Activated CD8-positive, alpha-beta memory T cell treated with anti-CD3 and anti-CD28 coated beads for 36 hours (primary cell): Measurements from ENCODE around the gene DOCK2. TPM values are rescaled to one million over a fixed set of nuclear protein-coding genes. Genes with fewer than 3 reads are reported as not detected.
"Not testable (repeated sequence)": the region's sequence is repeated elsewhere in the genome, so short reads cannot be mapped to it uniquely, and the experiment has no call there.

Source experiments
- CTCF ChIA-PET: fragments of 350-600 bp; sonication (Branson Sonifier 250); formaldehyde crosslinking; loops from one replicate; lab custom pipeline; 2021; ENCODE audit warnings: antibody characterized with exemption; lab: Charles Lee
- POLR2A ChIA-PET: fragments of 350-600 bp; sonication (Branson Sonifier 250); formaldehyde crosslinking; loops from one replicate; lab custom pipeline; 2021; ENCODE audit warnings: antibody characterized with exemption; lab: Charles Lee
- total RNA-seq, 2 experiments: library from RNA; stranded (reverse); gene quantifications; one replicate each; pipeline ENCODE4 v1.2.3, GENCODE V29; 2021

DOCK2 gene
- total RNA-seq, 2 experiments from 2014 or later: 168 to 174 TPM

DNA sequence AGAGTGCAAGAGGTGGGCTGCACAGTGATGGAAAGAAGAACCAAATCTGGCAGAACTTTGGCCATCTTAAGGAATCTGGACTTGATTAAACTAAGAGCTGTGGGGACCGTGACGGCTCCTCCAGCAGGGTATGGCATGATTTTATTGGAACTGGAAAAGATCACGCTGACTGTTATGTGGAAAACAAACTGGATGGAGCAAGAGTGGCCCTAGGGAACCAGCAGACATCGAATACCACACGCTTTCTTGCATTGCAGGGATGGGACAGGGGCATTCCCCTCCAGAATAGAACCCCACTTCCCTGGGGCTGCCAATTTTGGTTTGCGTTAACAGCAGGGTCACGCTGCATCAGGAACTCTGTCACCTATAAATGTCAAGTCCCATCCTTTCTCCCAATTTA lies 304.5 kb downstream of the DOCK2 start:
- ChIA-PET CTCF (no interaction called here), POLR2A (no interaction called here)

DNA sequence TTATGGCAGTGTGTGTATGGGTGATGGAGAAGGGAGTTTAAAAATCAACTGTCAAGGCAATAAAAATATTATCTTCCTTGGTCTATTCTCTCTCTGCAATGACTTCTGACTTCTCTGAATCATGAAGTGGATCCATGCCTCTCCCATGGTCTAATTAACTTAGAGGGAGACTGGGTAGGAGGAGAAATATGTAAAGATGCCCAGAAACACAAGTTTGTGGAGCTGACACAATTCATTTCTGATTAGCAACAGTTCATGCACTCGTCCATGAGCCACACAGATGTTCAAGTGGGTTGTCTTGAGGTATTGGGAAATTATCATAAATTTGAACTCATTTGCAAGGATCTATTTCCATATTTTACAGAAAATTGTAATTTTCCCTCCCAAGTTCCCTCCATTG lies 305.1 kb downstream of the DOCK2 start:
- POLR2A ChIA-PET: no interaction called here
- CTCF ChIA-PET: no interaction called here

DNA sequence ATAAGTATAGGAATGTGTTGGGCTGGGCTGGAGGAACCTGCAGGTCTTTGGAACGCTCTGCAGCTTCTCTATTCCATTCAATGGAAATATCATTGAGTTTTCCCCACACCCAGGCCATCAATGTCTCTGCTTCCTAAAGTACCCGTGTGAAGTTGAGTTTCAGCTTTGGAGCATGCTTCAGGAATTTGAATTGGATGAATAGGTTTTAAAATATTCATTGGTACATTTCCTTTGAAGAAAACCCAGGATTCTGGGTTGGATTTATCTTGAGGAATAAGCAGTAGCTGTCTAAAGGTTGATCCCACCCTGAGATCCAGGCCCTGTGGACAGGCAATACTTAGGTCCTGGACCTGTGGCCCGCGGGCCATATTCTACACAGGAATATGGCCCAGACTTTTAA lies 306.0 kb downstream of the DOCK2 start:
- CTCF ChIA-PET: no interaction called here
- POLR2A ChIA-PET: no interaction called here

DNA sequence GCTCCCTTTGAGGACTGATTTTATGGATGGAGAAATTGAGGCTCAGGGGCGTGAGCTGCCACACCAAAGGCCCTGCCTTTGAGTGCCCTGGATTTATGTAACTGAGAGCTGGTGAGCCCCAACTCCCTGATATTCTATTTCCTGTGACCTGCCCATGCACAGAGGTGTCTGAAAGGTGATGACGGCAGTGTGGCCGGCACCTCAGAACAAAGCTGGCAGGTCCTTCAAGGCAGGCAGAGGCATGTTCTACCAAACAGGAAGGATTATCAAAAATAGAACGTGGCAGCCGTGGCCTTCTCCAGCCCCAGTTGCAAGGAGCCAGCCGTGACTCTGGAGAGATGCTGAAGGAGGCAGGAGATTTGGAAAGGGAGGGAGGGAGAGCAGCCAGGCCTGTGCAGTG lies 307.0 kb downstream of the DOCK2 start:
- ChIA-PET CTCF (no interaction called here), POLR2A (no interaction called here)

DNA sequence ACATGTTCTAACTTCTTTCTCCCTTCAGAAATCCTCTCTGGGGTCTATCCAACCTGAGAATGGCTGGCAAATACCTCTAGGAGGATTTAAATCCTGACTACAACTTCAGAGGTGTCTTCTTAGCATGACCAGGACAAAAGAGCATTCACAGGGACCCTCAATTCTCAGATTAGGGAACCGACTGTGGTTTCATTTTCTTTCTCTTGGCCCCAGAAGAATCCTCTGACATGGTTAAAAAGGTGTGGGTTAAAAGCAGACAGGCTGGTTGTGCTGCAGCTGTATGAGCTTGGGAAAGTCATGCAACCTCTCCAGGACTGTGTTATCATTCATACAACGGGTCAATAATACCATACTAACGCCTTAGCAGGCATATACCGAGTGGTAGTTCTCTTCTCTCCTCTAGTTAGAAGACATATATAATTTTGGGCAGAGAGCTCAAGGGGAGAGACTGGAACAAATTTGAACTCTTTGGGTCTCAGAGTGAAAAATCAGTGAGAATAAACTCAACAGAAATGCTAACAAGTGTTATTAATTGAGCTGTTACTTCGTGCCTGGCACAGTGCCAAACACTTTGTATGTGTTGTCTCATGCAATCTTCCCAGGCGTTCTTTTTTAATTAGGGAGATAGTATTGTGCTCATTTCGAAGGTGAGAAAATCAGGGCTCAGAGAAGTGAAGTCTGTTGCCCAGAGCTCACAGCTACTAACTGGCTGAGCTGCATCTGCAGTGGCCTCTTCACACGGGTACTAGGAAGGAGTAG lies 308.0 kb downstream of the DOCK2 start:
- ChIA-PET CTCF (no interaction called here), POLR2A (no interaction called here)

DNA sequence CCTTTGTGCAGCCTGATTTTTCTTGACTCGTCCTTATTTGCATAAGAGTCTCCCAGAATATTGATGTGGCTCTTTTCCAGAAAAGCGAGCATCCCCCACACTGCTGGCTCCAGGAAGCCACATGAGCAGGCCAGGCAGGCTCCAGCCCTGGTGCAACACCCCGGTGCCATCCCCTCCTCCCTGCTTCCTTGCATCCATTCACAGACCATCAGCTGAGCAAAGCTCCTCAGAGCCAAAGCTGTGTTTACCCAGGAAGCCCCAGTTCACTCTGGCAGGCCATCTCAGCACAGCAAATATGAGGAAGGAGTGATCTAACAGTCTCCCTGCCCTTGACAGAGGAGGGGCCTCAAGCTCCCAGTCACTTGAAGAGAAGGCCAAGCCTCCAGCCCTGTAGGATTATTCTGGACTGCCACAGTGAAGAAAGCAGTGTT lies 308.8 kb downstream of the DOCK2 start:
- POLR2A ChIA-PET: no interaction called here

DNA sequence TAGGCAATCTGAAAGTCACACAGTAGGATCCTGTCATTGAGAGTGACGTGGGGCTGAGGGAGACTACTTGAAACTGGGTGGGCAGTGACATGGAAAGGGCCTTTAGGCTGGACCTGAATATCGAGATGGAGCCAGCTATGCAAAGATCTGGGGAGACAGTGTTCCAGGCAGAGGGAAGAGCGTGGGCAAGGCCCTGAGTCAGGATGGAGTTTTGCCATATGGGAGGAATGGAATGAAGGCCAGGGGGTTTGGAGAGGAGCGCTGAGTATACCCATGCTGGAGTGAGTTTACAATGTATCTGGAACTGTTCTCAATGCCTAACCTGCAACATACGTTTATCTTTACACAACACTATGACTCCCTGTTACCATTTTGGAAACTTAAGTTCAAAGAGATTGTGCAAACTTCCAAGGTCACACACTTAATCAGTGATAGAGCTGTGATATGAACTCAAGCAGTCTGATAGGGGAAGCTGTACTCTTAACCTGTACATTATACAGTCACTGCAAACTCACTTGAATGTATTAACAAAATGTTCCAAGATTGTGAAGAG lies 309.7 kb downstream of the DOCK2 start:
- CTCF ChIA-PET: no interaction called here
- POLR2A ChIA-PET: no interaction called here

More for the DNA sequence above, 308.8 kb downstream of the DOCK2 start:
- CTCF ChIA-PET: no interaction called here

DNA sequence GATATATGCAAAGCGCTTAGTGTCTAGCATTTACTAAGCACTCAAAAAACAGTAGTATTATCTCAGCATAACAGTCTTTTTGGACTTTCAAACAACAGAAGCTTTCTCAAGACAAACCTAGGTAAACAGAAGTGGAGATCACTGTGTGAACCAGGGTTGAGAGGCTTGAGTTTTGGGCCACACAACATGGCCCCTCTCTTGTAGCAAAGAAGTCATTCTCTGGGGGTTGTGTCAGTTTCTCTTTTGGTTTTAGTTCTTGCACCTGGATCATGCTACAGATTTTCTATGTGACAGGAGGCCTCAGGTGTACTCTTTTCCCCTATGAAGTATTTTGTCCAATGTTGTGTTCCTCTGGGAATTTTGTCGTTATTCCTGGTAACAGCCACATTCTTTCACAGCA lies 313.3 kb downstream of the DOCK2 start:
- ChIA-PET CTCF (no interaction called here), POLR2A (no interaction called here)

DNA sequence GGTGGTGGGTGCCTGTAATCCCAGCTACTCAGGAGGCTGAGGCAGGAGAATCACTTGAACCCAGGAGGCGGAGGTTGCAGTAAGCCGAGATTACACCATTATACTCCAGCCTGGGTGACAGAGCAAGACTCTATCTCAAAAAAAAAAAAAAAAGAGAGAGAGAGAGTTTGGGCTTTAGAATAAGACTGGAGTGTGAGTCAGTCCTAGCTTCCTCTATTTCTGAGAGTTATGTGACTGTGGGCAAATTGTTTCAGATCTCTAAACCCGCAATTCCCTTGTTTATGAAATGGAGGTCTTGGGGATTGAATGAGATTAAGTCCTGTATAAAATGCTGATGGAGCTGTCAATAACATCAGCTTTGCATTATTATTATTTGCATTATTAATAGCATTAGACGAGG lies 316.1 kb downstream of the DOCK2 start:
- CTCF ChIA-PET, POLR2A ChIA-PET: not testable (repeated sequence)

DNA sequence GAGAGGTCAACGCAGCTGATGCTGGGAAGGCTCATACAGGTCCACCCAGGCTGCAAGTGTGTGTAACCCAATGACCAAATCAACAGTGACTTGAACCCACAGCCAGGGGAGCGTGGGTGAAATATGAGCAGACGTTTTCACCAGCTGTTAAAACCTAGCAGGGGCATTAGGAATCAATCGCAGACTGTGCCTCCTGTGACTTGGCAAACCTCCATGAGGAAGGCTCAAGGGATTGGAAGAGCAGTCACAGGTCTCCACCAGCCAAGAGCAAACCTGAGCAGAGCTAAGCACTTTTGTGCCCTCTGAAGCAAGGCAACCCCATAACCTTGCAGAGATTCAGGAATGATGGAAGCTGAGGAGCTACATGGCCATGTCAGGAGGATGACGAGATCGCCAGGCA lies 317.7 kb downstream of the DOCK2 start:
- ChIA-PET CTCF (no interaction called here), POLR2A (no interaction called here)

DNA sequence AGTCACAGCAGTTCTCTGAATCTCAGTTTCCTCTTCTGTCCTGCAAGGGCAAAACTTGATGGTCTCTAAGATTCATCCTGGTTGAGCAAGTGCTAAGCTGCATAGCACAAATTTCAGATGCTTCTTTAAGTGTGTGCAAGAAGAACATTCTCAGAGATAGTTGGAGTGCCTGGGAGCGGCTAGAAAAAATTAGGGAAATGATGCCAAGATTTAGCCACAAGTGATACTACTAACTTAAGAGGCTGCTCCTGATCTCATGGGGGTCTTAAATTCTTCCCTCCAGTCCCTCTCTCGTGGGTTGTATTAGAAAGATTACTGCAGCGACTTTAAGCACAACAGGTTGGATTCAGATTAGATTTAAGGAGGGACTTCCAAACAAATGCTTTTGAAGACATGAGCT lies 319.1 kb downstream of the DOCK2 start:
- ChIA-PET CTCF (no interaction called here), POLR2A (no interaction called here)

DNA sequence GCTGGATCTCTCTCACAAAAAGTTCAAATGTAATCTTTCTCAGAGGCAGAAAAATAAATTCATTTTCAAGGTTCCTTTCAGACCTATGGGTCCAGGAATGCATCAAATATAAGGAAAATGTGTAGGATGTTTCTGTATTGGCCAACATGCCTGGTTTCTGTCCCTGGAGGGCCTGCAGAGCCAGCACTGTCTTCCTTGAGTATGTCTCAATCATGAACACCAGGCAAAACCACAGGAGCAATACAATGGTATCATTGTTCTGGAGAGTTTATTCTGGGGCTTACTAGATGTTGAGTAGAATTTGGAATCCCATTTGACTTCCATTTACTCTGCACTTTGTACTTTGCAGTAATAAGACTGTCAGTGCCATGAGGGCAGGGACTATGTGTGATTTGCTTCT lies 319.7 kb downstream of the DOCK2 start:
- CTCF ChIA-PET: no interaction called here
- POLR2A ChIA-PET: no interaction called here

DNA sequence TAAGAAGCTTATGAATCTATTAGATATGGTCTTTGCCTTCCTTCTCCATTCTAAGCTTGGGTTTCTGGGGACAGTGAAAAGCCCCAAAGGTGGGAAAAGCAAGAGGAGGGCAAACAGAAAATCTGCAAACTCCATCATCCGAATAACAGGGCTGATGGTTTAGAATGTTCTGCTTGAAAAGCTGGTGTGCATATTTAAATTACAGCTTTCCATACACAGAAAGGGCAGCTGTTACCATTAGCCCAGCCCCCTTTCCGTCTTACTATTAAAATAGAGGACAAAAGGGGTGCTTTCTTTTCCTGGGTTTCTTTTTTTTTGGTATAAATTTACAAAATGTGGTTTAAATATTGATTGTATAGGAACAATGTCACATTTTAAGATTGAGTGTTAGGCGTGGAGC lies 321.2 kb downstream of the DOCK2 start:
- POLR2A ChIA-PET: no interaction called here
- CTCF ChIA-PET: no interaction called here

DNA sequence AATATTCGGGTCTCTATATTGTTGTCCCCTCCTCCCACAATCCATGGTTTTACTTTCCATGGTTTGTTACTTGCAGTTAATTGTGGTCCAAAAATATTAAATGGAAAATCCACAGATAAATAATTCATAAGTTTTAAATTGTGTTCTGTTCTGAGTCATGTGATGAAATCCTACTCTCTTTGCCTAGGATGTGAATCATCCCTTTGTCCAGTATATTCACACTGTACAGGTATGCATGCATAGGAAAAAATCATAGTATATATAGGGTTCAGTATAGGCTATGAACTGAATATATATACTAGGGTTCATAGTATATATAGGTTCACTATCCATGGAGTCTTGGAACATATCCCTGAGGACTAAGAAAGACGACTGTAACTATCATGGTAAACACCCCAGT lies 323.6 kb downstream of the DOCK2 start:
- ChIA-PET POLR2A (no interaction called here), CTCF (no interaction called here)

DNA sequence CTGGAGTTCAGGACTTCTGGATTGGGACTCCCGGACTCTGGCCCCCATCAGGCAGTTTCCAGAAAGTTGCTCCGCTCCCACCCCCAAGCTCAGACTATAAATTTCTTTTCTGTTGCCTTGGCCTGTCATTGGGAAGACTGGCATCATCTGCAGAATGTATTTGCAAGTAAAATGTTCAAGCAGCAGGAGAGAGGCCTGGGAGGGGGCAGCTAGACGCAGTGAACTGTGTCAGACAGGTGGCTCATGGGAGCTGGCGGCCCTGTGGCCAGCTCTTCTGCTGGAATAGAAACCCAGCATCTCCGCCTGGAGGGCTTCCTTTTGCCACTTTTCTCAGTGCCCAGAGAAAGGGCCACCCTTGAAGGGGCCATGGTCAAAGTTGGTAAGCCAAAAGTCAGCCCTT lies 327.2 kb downstream of the DOCK2 start:
- POLR2A ChIA-PET: no interaction called here
- CTCF ChIA-PET: no interaction called here

DNA sequence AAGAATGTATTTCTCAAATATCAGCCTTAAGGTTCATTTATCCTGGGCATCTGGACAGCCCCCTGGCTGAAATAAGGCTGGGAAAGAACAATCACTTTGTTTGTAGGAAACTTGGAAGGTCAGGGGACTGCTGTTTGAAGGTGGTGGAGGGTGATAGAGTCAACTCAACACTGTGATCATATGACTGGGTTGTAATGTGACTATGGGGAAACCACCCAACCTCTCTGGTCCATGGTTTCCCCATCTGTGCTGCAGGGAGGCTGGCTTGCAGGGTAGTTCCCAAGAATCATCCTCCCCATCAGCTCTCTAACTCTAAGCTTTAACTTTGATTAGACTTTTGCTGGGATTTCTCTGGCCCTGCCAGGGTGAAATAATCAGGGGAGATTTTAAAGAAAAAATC lies 333.3 kb downstream of the DOCK2 start:
- CTCF ChIA-PET: no interaction called here
- POLR2A ChIA-PET: no interaction called here

DNA sequence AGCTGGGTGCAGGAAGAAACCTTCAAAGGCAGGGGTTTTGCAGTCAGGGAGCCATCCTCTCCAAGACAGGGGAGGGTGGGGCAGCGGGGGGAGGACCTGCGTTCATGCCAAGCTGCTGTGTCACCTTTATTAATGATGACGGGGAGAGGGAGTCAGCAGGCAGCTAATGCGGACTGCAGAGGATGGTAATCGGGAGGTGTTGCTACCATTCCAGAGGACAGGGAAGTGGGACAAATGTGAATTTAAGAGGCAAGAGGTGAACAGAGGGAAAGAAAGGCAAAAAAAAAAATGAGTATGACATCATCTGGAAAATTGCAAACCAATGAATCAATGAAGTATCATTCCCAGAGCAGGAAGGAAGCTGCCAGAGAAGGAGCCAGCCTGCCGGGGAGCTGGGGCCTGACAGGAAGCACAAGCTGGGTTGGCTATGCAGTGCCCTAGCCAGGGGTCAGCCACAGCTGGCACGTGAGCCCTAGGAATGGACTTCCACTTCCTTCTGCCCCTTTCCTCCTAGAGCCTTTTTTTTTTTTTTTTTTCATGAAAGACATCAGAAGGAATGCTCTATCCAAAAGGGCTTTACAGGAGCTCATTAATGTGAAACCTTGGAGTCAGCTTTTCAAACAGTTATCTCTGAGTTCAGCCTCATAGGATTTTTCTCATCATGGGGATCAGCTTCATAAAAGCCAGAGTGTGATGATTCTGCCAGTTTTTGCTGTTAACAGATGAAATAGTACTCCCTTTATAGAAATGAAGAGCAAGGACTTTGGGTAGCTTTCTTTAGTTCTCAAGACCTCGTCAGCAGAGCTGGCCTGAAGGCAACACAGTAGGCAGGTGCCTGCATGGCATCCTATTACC lies 334.1 kb downstream of the DOCK2 start:
- ChIA-PET POLR2A (no interaction called here), CTCF (interaction anchor here (0.7 kb wide), 2 partner anchors 340 to 659 kb away, joined by 3 read pairs; no protein-coding TSS in a partner anchor)

DNA sequence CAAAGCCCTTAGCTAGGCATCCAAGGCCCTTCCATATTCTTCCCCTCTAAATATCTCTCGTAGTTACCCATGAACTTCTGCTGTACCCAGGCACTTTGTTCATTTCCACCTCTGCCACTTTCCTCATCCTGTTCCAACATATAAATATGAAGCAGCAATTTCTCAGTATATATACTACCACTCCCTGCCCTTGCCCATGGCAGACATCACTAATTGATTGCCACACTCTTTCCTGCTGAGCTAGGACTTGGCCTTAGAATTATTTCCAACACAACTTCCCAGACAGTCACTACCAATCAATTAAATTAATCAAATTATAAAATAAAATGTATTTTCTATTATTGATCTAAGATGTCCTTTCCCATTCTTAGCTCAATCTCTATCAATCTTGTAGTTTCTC lies 334.7 kb downstream of the DOCK2 start:
- ChIA-PET CTCF (interaction anchor here (0.7 kb wide), 1 partner anchor 339 kb away, joined by 3 read pairs; no protein-coding TSS in a partner anchor), POLR2A (no interaction called here)

DNA sequence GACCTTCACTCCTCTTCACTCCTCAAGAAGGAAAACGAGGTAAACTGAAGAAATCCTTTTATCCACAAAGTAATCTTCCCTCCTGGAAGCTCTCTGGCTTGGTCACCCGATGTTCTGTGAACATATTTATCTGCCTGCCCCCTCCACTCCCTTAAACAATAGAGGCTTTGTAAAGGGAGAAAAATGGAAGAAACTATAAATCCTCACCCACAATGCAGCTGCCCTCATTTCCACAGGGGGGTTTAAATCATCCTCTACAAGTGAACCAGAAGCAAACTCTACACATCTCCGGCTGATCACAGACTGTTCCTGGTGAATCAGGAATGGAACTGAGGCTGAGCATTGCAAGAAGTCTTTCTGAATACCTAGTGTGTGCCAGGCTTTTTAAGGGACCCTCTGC lies 336.0 kb downstream of the DOCK2 start:
- ChIA-PET POLR2A (no interaction called here), CTCF (no interaction called here)

DNA sequence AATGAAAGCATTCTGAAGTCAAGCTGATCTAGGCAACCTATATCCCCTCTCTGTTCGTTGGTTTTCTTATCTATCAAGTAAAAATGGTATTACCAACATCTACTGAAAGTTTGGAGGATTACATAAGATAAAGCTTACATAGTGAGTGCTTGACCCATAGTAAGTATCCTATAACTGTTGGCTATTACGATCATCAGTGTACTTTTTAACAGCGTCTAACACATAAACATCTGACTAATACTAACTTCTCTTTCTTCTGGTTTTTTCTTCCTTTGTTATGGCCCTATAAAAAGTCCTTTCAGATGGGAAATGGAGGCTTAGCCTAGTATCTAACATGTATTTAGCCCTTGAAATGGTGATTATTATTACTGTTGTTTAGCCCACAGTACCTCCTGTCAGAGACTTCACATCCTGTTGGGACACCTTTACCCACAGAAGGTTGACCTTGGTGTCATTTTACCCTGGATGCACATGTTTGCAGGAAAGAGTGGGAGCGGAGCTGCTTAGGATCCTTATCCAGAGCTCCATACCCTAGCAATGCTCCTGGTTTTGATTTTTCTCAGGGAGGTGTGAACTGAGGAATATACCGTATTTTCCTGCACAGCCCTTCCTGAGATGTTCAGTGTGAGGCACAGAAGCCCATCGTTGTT lies 337.2 kb downstream of the DOCK2 start:
- CTCF ChIA-PET: no interaction called here
- POLR2A ChIA-PET: no interaction called here
